ENCODE measurements around the gene ERC1.
"Not testable (repeated sequence)": the region's sequence is repeated elsewhere in the genome, so short reads cannot be mapped to it uniquely, and the experiment has no call there.

ERC1 gene

DNA sequence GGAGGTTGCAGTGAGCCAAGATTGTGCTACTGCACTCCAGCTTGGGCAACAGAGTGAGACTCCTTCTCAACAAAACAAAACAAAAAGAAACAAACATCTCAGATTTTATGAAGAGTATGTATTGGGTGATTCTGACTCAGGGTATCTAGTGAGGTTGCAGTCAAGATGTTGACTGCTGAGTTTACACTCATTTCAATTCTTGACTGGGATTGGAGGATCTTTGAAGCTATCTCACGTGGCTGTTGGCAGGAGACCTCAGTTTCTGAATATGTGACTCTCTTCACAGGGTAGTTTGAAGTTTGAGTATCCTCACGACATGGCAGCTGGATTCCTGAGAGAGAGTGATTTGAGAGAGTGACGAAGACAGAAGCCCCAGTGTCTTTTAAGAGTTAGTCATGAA lies 29.4 kb downstream of the ERC1 start:
- no peak for DNase-seq (ENCODE audit: extremely low read depth in 1 of 2, low read depth in 1 of 2)

DNA sequence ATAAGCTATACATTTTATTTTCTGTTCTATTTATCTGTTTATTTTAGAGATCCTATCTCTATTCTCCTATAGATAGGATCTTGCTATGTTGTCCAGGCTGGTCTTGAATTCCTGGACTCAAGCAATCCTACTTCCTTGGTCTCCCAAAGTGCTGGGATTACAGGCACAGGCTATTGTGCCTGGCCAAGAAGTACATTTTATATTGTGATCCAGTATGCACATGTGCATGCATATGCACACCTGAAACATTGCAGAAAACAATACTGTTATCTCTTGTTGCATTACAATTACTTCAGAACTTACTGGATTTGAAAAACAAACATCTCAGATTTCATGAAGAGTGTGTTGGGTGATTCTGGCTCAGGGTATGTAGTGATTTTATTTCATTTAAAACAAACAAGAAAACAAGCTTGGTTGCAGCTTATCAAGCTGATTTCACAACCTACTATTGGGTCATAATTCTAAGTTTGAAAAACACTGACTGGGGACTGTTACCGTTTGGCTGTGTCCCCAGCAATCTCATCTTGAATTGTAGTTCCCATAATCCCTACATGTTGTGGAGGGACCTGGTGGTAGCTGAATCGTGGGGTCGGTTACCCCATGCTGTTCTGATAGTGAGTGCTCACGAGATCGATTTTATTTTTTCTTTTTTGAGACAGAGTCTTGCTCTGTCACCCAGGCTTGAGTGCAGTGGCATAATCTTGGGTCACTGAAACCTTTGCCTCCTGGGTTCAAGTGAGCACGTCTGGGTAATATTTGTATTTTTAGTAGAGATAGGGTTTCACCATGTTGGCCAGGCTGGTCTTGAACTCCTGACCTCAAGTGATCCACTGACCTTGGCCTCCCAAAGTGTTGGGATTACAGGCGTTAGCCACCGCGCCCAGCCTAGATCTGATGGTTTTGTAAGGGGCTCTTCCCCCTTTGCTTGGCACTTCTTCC lies 31.3 kb downstream of the ERC1 start:
- DNase-seq (ENCODE audit: extremely low read depth in 1 of 2, low read depth in 1 of 2) = no peak

DNA sequence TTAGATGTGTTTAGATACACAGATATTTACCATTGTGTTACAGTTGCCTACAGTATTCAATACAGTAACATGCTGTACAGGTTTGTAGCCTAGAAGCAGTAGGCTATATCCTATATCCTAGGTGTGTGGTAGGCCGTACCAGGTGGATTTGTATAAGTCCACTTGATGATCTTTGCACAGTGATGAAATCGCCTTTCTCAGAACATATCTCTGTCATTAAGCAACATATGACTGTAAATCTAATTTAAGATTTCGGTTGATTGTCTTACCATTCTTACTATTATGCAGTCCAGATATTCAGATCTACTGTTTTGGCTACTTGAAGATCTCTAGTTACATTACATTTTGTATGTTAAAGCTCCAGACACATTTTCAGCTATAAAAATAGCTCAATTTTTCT lies 39.8 kb downstream of the ERC1 start:
- DNase-seq (ENCODE audit: extremely low read depth in 1 of 2, low read depth in 1 of 2) = no peak

DNA sequence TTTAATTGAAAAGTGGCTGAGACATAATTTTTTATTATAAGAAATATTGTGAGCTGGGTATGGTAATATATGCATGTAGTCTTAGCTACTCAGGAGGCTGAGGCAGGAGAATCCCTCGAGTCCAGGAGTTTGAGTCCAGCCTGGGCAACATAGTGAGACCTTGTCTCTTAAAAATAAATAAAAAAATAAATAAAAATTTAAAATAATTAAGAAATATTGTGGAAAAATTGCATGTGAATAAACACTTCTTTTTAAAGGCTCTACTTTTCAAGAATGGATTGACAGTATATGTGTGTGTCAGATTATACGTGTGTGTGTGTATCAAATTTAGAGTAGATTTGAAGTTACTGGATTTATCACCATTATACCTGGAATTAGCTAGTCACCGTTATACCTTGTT lies 43.2 kb downstream of the ERC1 start:
- no peak for DNase-seq (ENCODE audit: extremely low read depth in 1 of 2, low read depth in 1 of 2)

DNA sequence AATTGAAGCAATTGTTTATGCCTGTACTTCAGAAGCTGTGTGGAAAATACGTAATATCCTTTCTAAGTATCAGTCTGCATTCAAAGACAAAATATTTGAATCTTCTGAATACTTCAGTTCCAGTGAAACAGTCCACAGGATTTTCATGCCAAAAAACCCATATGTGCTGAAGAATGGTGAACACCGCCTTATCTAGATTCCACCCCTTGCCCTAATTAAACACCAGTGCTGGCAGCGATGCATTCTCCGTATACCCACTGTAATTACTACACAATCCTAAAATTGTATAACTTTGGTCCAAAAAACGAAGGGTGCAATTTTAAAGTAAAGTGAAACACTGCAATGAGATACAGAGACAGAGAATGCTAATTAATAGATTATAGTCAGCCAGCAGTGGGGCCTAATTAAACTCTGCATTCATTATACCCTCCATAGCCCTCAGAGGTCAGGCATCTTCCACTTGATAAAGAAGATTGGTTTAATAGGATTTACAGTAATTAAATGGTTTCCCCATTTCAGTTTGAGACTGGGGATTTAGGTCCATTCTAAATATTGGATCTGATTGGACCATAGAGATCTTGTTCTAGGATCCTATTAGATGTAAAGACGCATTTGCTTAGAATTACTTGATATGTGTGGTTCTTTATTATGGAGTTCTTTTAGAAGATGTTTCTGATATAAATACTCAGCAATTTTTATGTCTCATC lies 43.9 kb downstream of the ERC1 start:
- no peak for DNase-seq (ENCODE audit: extremely low read depth in 1 of 2, low read depth in 1 of 2)

GRCh38 chr12:1041478-1041877 lies 50.5 kb downstream of the ERC1 start:
- no peak for DNase-seq (ENCODE audit: extremely low read depth in 1 of 2, low read depth in 1 of 2)

- no peak for DNase-seq (ENCODE audit: extremely low read depth in 1 of 2, low read depth in 1 of 2)
These were observed 53.2 kb downstream of the ERC1 start for GRCh38 chr12:1044199-1044598.

- DNase-seq (ENCODE audit: extremely low read depth in 1 of 2, low read depth in 1 of 2) = no peak
These were observed 53.7 kb downstream of the ERC1 start for GRCh38 chr12:1044696-1045095.

GRCh38 chr12:1046727-1047126 lies 55.7 kb downstream of the ERC1 start:
- DNase-seq (ENCODE audit: extremely low read depth in 1 of 2, low read depth in 1 of 2) = no peak

DNA sequence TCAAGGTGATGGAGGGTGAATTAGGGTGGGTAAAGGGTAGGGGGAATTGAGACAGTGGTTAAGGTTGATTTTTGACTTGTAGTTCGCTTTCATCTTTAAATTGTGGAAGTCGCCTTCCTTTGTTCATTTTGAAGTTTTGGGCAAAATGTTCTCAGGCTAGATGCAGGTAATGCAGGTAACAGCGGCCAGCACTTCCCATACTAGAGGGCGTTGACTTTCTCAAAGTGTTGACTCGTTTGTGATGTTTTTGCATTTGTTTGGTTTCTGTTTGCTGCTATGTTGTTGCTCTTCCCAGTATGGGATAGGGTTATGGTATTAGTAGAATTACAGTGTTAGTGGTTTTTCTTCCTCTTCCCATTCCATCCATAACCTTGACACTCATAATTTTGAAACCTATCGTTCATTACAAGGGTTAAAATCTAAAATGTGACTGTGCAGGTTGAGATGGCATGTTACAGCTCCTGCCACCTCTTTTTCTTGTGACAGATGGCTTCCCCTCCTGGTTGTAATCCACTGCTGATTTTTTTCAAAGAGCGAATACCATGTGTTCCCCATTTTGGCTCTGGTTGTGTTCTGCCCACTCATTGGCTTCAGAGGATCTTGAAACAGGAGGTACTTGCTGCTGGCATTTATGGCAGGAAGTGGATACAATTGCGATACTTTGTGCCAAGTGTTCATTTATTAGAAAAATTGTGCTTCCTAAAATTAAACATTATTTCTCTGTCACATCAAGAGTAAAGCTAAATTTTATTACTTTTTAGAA lies 57.1 kb downstream of the ERC1 start:
- no peak for DNase-seq (ENCODE audit: extremely low read depth in 1 of 2, low read depth in 1 of 2)

DNA sequence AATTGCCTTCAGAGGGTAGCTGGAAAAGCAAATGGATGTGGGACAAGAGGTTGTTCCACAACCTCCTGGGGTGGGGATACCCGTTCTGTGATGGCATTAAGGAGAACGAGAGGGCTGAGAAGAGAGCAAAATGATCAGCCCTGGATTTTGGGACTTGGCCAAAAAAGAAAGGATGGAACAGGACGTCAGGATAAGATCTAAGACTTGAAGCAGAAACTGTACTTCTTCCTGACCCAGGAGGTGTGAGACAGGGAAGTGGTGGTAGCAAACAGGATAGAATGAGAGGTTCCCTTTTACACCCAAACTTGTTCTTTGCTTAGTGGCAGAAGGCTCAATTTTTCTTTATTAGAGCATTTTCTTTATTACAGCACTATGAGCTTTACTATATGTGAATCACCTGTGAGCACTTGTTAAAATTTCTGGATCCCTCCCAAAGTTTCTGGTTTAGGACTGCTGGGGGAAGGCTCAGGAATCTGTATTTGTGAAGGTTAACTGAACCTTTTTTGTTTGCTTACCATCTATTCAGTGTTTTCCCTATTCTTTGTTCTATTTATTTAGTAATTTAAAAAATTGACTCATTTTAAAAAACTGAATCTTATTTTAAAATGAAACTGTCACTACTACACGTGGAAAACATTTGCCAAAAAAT lies 59.2 kb downstream of the ERC1 start:
- DNase-seq (ENCODE audit: extremely low read depth in 1 of 2, low read depth in 1 of 2) = no peak

GRCh38 chr12:1051672-1052071 lies 60.6 kb downstream of the ERC1 start:
- not testable (repeated sequence) for DNase-seq (ENCODE audit: extremely low read depth in 1 of 2, low read depth in 1 of 2)

GRCh38 chr12:1053690-1054089 lies 62.7 kb downstream of the ERC1 start:
- no peak for DNase-seq (ENCODE audit: extremely low read depth in 1 of 2, low read depth in 1 of 2)

- no peak for DNase-seq (ENCODE audit: extremely low read depth in 1 of 2, low read depth in 1 of 2)
These were observed 63.3 kb downstream of the ERC1 start for GRCh38 chr12:1054117-1054870.

- DNase-seq (ENCODE audit: extremely low read depth in 1 of 2, low read depth in 1 of 2) = no peak
These were observed 65.4 kb downstream of the ERC1 start for GRCh38 chr12:1056390-1056789.

DNA sequence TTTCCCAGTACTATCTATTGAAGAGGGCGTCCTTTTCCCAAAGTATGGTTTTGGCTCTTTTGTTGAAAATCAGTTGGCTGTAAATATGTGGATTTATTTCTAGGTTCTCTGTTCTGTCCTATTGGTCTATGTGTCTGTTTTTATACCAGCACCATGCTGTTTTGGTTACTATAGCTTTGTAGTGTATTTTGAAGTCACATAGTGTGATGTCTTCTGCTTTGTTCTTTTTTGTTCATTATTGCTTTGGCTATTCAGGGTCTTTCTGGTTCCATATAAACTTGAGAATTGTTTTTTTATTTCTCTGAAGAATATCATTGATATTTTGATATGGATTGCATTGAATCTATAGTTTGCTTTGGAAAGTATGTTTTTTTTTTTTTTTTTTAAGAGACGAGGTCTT lies 67.4 kb downstream of the ERC1 start:
- no peak for DNase-seq (ENCODE audit: extremely low read depth in 1 of 2, low read depth in 1 of 2)

GRCh38 chr12:1059162-1059561 lies 68.1 kb downstream of the ERC1 start:
- DNase-seq (ENCODE audit: extremely low read depth in 1 of 2, low read depth in 1 of 2) = no peak

- DNase-seq (ENCODE audit: extremely low read depth in 1 of 2, low read depth in 1 of 2) = no peak
These were observed 72.8 kb downstream of the ERC1 start for GRCh38 chr12:1063852-1064251.

- DNase-seq (ENCODE audit: extremely low read depth in 1 of 2, low read depth in 1 of 2) = no peak
These were observed 73.3 kb downstream of the ERC1 start for GRCh38 chr12:1064317-1064716.

GRCh38 chr12:1065629-1066028 lies 74.6 kb downstream of the ERC1 start:
- DNase-seq (ENCODE audit: extremely low read depth in 1 of 2, low read depth in 1 of 2) = no peak

Measured in activated CD8-positive, alpha-beta memory T cell treated with anti-CD3 and anti-CD28 coated beads for 1 hour (primary cell).